Astrocyte (in vitro differentiated cells and primary cell): ENCODE data around the gene LHFPL3. TPM values are rescaled to one million over a fixed set of nuclear protein-coding genes. Genes with fewer than 3 reads are reported as not detected.

Experiments used
- DNase-seq: peaks from one replicate; pipeline ENCODE4 v3.0.0-alpha.2; 2010; ENCODE audit warnings: low read depth
- FAIRE-seq: peaks from 2 replicates; lab custom pipeline; 2011; peaks lifted over from hg19 to GRCh38; lab: Jason Lieb, UNC
- H2AFZ ChIP-seq: 2 replicates; pipeline ENCODE4 v1.6.0; 2012; ENCODE audit warnings: low read depth, low read length, inconsistent platforms
- H3K27ac ChIP-seq: 2 replicates; pipeline ENCODE4 v1.5.1; 2011; ENCODE audit warnings: low read depth, low read length, inconsistent platforms
- H3K27me3 ChIP-seq: 2 replicates; pipeline ENCODE4 v1.6.0; 2011; ENCODE audit warnings: low read length, inconsistent platforms; ENCODE audit not compliant: insufficient read depth
- H3K36me3 ChIP-seq: 2 replicates; pipeline ENCODE4 v1.5.1; 2011; ENCODE audit warnings: low read length, inconsistent platforms; ENCODE audit not compliant: insufficient read depth
- H3K4me1 ChIP-seq: 2 replicates; pipeline ENCODE4 v1.5.1; 2011; ENCODE audit warnings: low read length, inconsistent platforms; ENCODE audit not compliant: insufficient read depth
- H3K4me2 ChIP-seq: 2 replicates; pipeline ENCODE4 v1.6.0; 2012; ENCODE audit warnings: low read length, inconsistent platforms
- H3K4me3 ChIP-seq: 2 replicates; pipeline ENCODE4 v1.5.1; 2011; ENCODE audit warnings: low read depth, mild to moderate bottlenecking, low read length, inconsistent platforms; ENCODE audit not compliant: insufficient read depth
- H3K79me2 ChIP-seq: 2 replicates; pipeline ENCODE4 v1.6.0; 2012; ENCODE audit warnings: mild to moderate bottlenecking, low read length, inconsistent platforms; ENCODE audit not compliant: insufficient read depth
- H3K9ac ChIP-seq: 2 replicates; pipeline ENCODE4 v1.6.0; 2012; ENCODE audit warnings: mild to moderate bottlenecking, low read length, inconsistent platforms
- H3K9me3 ChIP-seq: 2 replicates; pipeline ENCODE4 v1.5.1; 2012; ENCODE audit warnings: low read depth, mild to moderate bottlenecking, low read length, inconsistent platforms; ENCODE audit not compliant: insufficient read depth
- H4K20me1 ChIP-seq: 2 replicates; pipeline ENCODE4 v1.6.0; 2012; ENCODE audit warnings: low read length, inconsistent platforms; ENCODE audit not compliant: insufficient read depth
- H3K27ac Mint-ChIP-seq: one replicate; pipeline ENCODE4 v1.8.0; 2021; ENCODE audit warnings: mild to moderate bottlenecking, mixed read lengths; ENCODE audit not compliant: unreplicated experiment
- H3K27me3 Mint-ChIP-seq: one replicate; pipeline ENCODE4 v1.8.0; 2021; ENCODE audit warnings: low read depth, mixed read lengths; ENCODE audit not compliant: unreplicated experiment
- H3K36me3 Mint-ChIP-seq: one replicate; pipeline ENCODE4 v1.8.0; 2021; ENCODE audit warnings: low read depth, mixed read lengths; ENCODE audit not compliant: unreplicated experiment
- H3K4me1 Mint-ChIP-seq: one replicate; pipeline ENCODE4 v1.8.0; 2021; ENCODE audit warnings: low read depth, mixed read lengths; ENCODE audit not compliant: unreplicated experiment
- H3K4me3 Mint-ChIP-seq: one replicate; pipeline ENCODE4 v1.8.0; 2021; ENCODE audit warnings: mild to moderate bottlenecking, moderate library complexity, mixed read lengths; ENCODE audit not compliant: unreplicated experiment
- H3K9me3 Mint-ChIP-seq: one replicate; pipeline ENCODE4 v1.8.0; 2021; ENCODE audit warnings: mild to moderate bottlenecking, mixed read lengths; ENCODE audit not compliant: unreplicated experiment
- CTCF ChIP-seq: IDR thresholded peaks from 2 replicates; pipeline ENCODE4 v1.5.1; 2011; ENCODE audit warnings: low read depth, mild to moderate bottlenecking, inconsistent platforms, low read length, moderate library complexity; ENCODE audit not compliant: insufficient read depth
- EZH2 ChIP-seq: IDR thresholded peaks from 2 replicates; pipeline ENCODE4 v1.6.1; 2012; ENCODE audit warnings: mild to moderate bottlenecking, low read length, inconsistent platforms; ENCODE audit not compliant: insufficient read depth
- total RNA-seq: library from RNA; stranded (reverse); gene quantifications from 2 replicates; pipeline ENCODE4 v1.2.1, GENCODE V29; 2021

Gene LHFPL3
- total RNA-seq, 1 donor from 2014 or later: not detected

GRCh38 chr7:104306793-104307192 lies 21.6 kb upstream of the LHFPL3 start:
- no peaks in the 10 kb centered on the region for H3K4me1 Mint-ChIP-seq
- no peaks in the 10 kb centered on the region for H4K20me1 ChIP-seq

GRCh38 chr7:104317948-104318629 lies 10.3 kb upstream of the LHFPL3 start:
- Mint-ChIP-seq H3K27me3 (no peaks in the 10 kb centered on the region), H3K4me1 (no peaks in the 10 kb centered on the region), H3K27ac (no peak overlapping the region), H3K36me3 (no peaks in the 10 kb centered on the region), H3K9me3 (peaks cover 3% of the 10 kb centered on the region), H3K4me3 (no peak overlapping the region)
- TF ChIP-seq CTCF: no peak
- no peak for TF ChIP-seq EZH2
- Histone ChIP-seq H3K36me3 (no peaks in the 10 kb centered on the region), H3K4me3 (no peak overlapping the region), H4K20me1 (no peaks in the 10 kb centered on the region), H3K27ac (no peak overlapping the region), H3K4me1 (no peaks in the 10 kb centered on the region), H3K9ac (no peak overlapping the region), H3K9me3 (no peaks in the 10 kb centered on the region), H3K4me2 (no peak overlapping the region), H3K27me3 (no peaks in the 10 kb centered on the region), H2AFZ (no peak overlapping the region), H3K79me2 (no peaks in the 10 kb centered on the region)
- FAIRE-seq: no peak
- no peak for DNase-seq

More at GRCh38 chr7:104306793-104307192, 21.6 kb upstream of the LHFPL3 start:
- no peak overlapping the region for H3K27ac Mint-ChIP-seq
- DNase-seq (no peak), FAIRE-seq (no peak)
- Histone ChIP-seq H3K9me3 (no peaks in the 10 kb centered on the region), H3K4me1 (no peaks in the 10 kb centered on the region), H2AFZ (no peak overlapping the region), H3K36me3 (no peaks in the 10 kb centered on the region), H3K4me2 (no peak overlapping the region), H3K27me3 (no peaks in the 10 kb centered on the region), H3K79me2 (no peaks in the 10 kb centered on the region), H3K9ac (no peak overlapping the region), H3K4me3 (no peak overlapping the region), H3K27ac (no peak overlapping the region)
- no peaks in the 10 kb centered on the region for H3K9me3 Mint-ChIP-seq
- H3K36me3 Mint-ChIP-seq: no peaks in the 10 kb centered on the region
- peaks cover 4% of the 10 kb centered on the region for H3K27me3 Mint-ChIP-seq
- TF ChIP-seq EZH2 (no peak), CTCF (no peak)
- H3K4me3 Mint-ChIP-seq: no peak overlapping the region

- peaks cover 56% of the 10 kb centered on the region for H3K27me3 Mint-ChIP-seq
- Histone ChIP-seq H3K27me3 (peaks cover 36% of the 10 kb centered on the region), H3K4me2 (peak overlapping the region; percentile 86), H3K4me3 (no peak overlapping the region), H4K20me1 (no peaks in the 10 kb centered on the region), H3K27ac (no peak overlapping the region), H3K79me2 (no peaks in the 10 kb centered on the region), H2AFZ (no peak overlapping the region), H3K9me3 (no peaks in the 10 kb centered on the region), H3K4me1 (peaks cover 7% of the 10 kb centered on the region), H3K36me3 (no peaks in the 10 kb centered on the region), H3K9ac (no peak overlapping the region)
- no peak for TF ChIP-seq EZH2
- no peak for TF ChIP-seq CTCF
- H3K36me3 Mint-ChIP-seq: no peaks in the 10 kb centered on the region
- peak overlapping the region; percentile 36 for H3K4me3 Mint-ChIP-seq
- DNase-seq (no peak), FAIRE-seq (no peak)
- no peak overlapping the region for H3K27ac Mint-ChIP-seq
- no peaks in the 10 kb centered on the region for H3K9me3 Mint-ChIP-seq
- no peaks in the 10 kb centered on the region for H3K4me1 Mint-ChIP-seq
Observed at GRCh38 chr7:104327534-104327933, 869 bp upstream of the LHFPL3 start.
